Astrocyte of the spinal cord (primary cell): ENCODE results near the gene ARL15.

Experiments
- DNase-seq: peaks from one replicate; pipeline ENCODE4 v3.0.0; 2011; ENCODE audit warnings: low read depth, low spot score
- H3K4me3 ChIP-seq: 2 replicates; pipeline ENCODE4 v1.5.1; 2011; ENCODE audit warnings: low read depth, mild to moderate bottlenecking, low read length, moderate library complexity
- CTCF ChIP-seq: IDR thresholded peaks from 2 replicates; pipeline ENCODE4 v1.5.1; 2012; ENCODE audit warnings: low read depth, mild to moderate bottlenecking, low read length, inconsistent platforms
- in situ Hi-C: cut with HindIII; loops from 2 replicates; pipeline ENCODE4 v1.10.0; 2017; ENCODE audit warnings: low sequenced_read_pairs

Gene ARL15

DNA sequence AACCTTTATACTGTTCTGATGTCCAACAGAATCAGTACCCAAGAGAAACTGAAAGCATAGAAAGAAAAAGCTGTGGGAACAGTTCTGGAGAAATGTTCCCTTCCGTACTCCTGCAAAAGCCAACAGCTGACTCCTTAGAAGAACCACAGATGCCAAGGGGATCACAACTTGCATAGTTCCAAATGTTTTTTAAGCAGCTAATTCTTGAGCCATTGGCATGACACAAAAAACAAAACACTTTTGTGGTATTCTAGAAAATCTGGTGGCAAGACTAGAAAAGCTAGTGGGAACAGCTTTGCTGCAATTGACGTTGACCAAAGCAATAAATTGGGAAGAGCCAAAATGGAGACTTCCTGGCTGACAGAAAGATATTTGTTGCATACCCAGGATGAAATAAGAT lies 189.9 kb downstream of the ARL15 start:
- no peak for DNase-seq
- no peak overlapping the region for H3K4me3 ChIP-seq
- in situ Hi-C loops = no loop called here
- no peak for TF ChIP-seq CTCF

GRCh38 chr5:54117957-54118356 lies 192.4 kb downstream of the ARL15 start:
- TF ChIP-seq CTCF = no peak
- in situ Hi-C loops = no loop called here
- DNase-seq = no peak
- no peak overlapping the region for H3K4me3 ChIP-seq

DNA sequence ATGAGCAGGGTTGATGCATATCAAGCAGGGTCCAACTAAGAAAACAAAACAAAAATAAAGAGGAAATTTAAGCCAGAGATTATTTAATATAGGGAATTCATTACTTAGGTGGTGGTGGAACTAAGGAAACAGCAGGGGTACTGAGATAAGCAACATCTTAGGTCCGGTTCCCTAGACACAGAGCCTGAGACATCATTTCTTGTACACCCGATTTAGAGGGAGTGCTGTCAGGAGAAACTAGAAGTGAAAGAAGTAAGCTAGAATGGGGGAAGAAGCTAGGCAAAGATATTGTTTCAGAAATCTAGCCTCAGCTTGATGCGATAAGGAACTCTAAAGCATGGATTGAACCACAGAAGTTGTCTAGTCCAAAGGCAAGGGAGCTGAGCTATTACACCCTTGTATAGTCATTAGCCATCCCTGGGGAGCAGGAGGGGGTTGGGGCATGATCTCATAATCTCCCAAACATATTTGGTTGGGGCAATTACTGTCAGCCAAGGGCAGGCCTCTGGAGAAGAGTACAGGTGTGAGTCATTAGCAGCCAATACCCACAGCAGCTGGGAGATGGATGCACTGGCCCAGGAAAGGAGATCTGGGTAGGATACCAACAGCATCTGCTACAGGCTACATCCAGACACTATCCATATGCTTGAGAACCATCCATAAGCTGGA lies 194.5 kb downstream of the ARL15 start:
- no peak overlapping the region for H3K4me3 ChIP-seq
- in situ Hi-C loops = no loop called here
- TF ChIP-seq CTCF = no peak
- DNase-seq = no peak

GRCh38 chr5:54113060-54113459 lies 197.3 kb downstream of the ARL15 start:
- TF ChIP-seq CTCF = no peak
- no peak for DNase-seq
- H3K4me3 ChIP-seq = no peak overlapping the region
- in situ Hi-C loops = no loop called here

- no peak for DNase-seq
- no peak overlapping the region for H3K4me3 ChIP-seq
- TF ChIP-seq CTCF = no peak
- in situ Hi-C loops = no loop called here
Observed at GRCh38 chr5:54109626-54110330, 200.6 kb downstream of the ARL15 start.

GRCh38 chr5:54108136-54108535 lies 202.2 kb downstream of the ARL15 start:
- no peak for TF ChIP-seq CTCF
- H3K4me3 ChIP-seq = no peak overlapping the region
- no peak for DNase-seq
- in situ Hi-C loops = no loop called here
